Left ventricle myocardium inferior (tissue), 1 donor: ENCODE results near the gene SYT4. TPM values are rescaled to one million over a fixed set of nuclear protein-coding genes. Genes with fewer than 3 reads are reported as not detected.

Source experiments
- DNase-seq: peaks from one replicate; pipeline ENCODE4 v3.0.0-alpha.2; 2020
- H3K27ac ChIP-seq: fragments of 200-600 bp; replicated peaks from 2 replicates; pipeline ENCODE4 v1.8.0; 2021
- H3K27me3 ChIP-seq: fragments of 200-600 bp; 2 replicates; pipeline ENCODE4 v1.8.0; 2021; ENCODE audit warnings: low read depth
- H3K36me3 ChIP-seq: fragments of 200-600 bp; 2 replicates; pipeline ENCODE4 v1.8.0; 2021
- H3K4me1 ChIP-seq: fragments of 200-600 bp; 2 replicates; pipeline ENCODE4 v1.8.0; 2021
- H3K4me3 ChIP-seq: fragments of 200-600 bp; 2 replicates; pipeline ENCODE4 v1.8.0; 2021; ENCODE audit warnings: mild to moderate bottlenecking, moderate library complexity
- H3K9me3 ChIP-seq: fragments of 200-600 bp; replicated peaks from 2 replicates; pipeline ENCODE4 v1.8.0; 2021
- CTCF ChIP-seq: fragments of 200-600 bp; IDR thresholded peaks from 2 replicates; pipeline ENCODE4 v1.8.0; 2021; ENCODE audit warnings: antibody characterized with exemption, mild to moderate bottlenecking, borderline replicate concordance
- intact Hi-C: fragments of 100-400 bp; cut with micrococcal nuclease; formaldehyde crosslinking; loops from one replicate; pipeline ENCODE4 v1.11.0; 2022
- total RNA-seq: library from RNA; stranded (reverse); fragmentation: NEBNext Ultra II Directional; extraction: Animal tissue kit (Norgen Biotek cat#: 25700); gene quantifications from one replicate; pipeline ENCODE4 v1.2.1, GENCODE V29; 2021
- donor health status: DM: no; HTN: yes; CAD: no; lungs with severe emphysema.

Gene SYT4
- total RNA-seq, 1 donor from 2014 or later: not detected

- Histone ChIP-seq H3K36me3 (no peaks in the 10 kb centered on the region), H3K27ac (no peak overlapping the region), H3K4me1 (no peaks in the 10 kb centered on the region), H3K9me3 (no peaks in the 10 kb centered on the region), H3K27me3 (no peaks in the 10 kb centered on the region), H3K4me3 (no peak overlapping the region)
- TF ChIP-seq CTCF: no peak
- DNase-seq: no peak
- intact Hi-C loops: no loop called here
Measured at GRCh38 chr18:43220691-43221090, 56.6 kb downstream of the SYT4 start.

Other genes with a start within 250 kb of the SYT4 start
- gene RIT2, start 161.8 kb downstream of the SYT4 start, total RNA-seq: not detected